Sigmoid colon (tissue), 7 donors: Measurements from ENCODE around the gene RIOK1. TPM values are rescaled to one million over a fixed set of nuclear protein-coding genes. Genes with fewer than 3 reads are reported as not detected.
A peak's percentile ranks its signal among the peaks of the same experiment; 100 is the strongest.

Experiments
- DNase-seq: peaks from one replicate; pipeline ENCODE4 v3.0.0-alpha.2; 2019
- H3K27ac ChIP-seq, 4 donors: fragments of 200-600 bp; sonication (generic); one replicate each; pipeline ENCODE4 v1.5.1; 2016 to 2019; ENCODE audit warnings: mild to moderate bottlenecking in 1 of 4
- H3K27me3 ChIP-seq, 3 donors: fragments of 200-600 bp; sonication (generic); one replicate each; pipeline ENCODE4 v1.5.1; 2019; ENCODE audit warnings: mild to moderate bottlenecking in 1 of 3
- H3K36me3 ChIP-seq, 4 donors: fragments of 200-600 bp; sonication (generic); one replicate each; pipeline ENCODE4 v1.5.1; 2016 to 2019
- H3K4me1 ChIP-seq, 4 donors: fragments of 200-600 bp; sonication (generic); one replicate each; pipeline ENCODE4 v1.5.1; 2017 to 2019
- H3K4me3 ChIP-seq, 4 donors: fragments of 200-600 bp; sonication (generic); one replicate each; pipeline ENCODE4 v1.5.1; 2017 to 2019; ENCODE audit warnings: mild to moderate bottlenecking in 2 of 4, moderate library complexity in 1 of 4
- H3K9me3 ChIP-seq, 4 donors: fragments of 200-600 bp in 3 of 4; sonication (generic) in 3 of 4; one replicate each; pipeline versions ENCODE4 v1.5.1 to v1.6.1; 2013 to 2019
- CTCF ChIP-seq, 4 experiments: fragments of 450-650 bp in 3 of 4; fragments of 200-600 bp in 1 of 4; IDR thresholded peaks; one replicate each; pipeline ENCODE4 v1.5.1; 2016 to 2019; ENCODE audit warnings: antibody characterized with exemption in 4 of 4, mild to moderate bottlenecking in 3 of 4, moderate library complexity in 2 of 4
- EP300 ChIP-seq, 4 donors: sonication (generic); formaldehyde crosslinking; IDR thresholded peaks; one replicate each; pipeline ENCODE4 v1.6.1; 2017; ENCODE audit warnings: antibody characterized with exemption in 4 of 4
- POLR2A ChIP-seq, 2 donors: fragments of 450-650 bp; IDR thresholded peaks; one replicate each; pipeline ENCODE4 v1.6.1; 2016; ENCODE audit warnings: antibody characterized with exemption in 2 of 2, mild to moderate bottlenecking in 2 of 2, moderate library complexity in 2 of 2
- POLR2AphosphoS5 ChIP-seq, 4 donors: sonication (generic); formaldehyde crosslinking; IDR thresholded peaks; one replicate each; pipeline ENCODE4 v1.6.1; 2017; ENCODE audit warnings: antibody characterized with exemption in 4 of 4
- WGBS, 2 donors: extraction: QIAGEN DNeasy Blood & Tissue Kit; methylation state at CpG; one replicate each; pipeline ENCODE4 v1.1.7; 2013; 5-methylcytosine and 5-hydroxymethylcytosine counted together
- intact Hi-C: fragments of 100-400 bp; cut with DNase I; formaldehyde crosslinking; loops from one replicate; pipeline ENCODE4 v1.15.1; 2023
- polyA plus RNA-seq, 3 donors: library from polyadenylated mRNA; stranded (reverse); fragments of 200-250 nt; gene quantifications; one replicate each; pipeline ENCODE4 v1.2.3, GENCODE V29; 2013
- total RNA-seq, 4 donors: library from RNA; depleted of rRNA; stranded (reverse); fragments of >200 nt; gene quantifications; one replicate each; pipeline ENCODE4 v1.1.0, GENCODE V29; 2016
- donor health status: healthy with polysubstance abuse.
- donor health status: Bipolar disorder and iron deficiency.
- donor health status: healthy.

Gene RIOK1
- total and polyA plus RNA-seq, 7 donors, result 10.2 to 16.9 (median 15.3) TPM

GRCh38 chr6:7381092-7381491 lies 8.5 kb upstream of the RIOK1 start:
- no peak overlapping the region for H3K4me3 ChIP-seq
- no peak overlapping the region for H3K27ac ChIP-seq
- no peak for DNase-seq
- TF ChIP-seq EP300 (IDR thresholded peaks at IDR 0.05), result no peak
- no peak for TF ChIP-seq POLR2A (IDR thresholded peaks at IDR 0.05)
- no peak for TF ChIP-seq CTCF (IDR thresholded peaks at IDR 0.05)
- TF ChIP-seq POLR2AphosphoS5 (IDR thresholded peaks at IDR 0.05), result no peak
- 76 to 84% methylated on average over 1 of the region's 1 CpG for WGBS, 2 donors
- no peaks in the 10 kb centered on the region for H3K9me3 ChIP-seq
- no peaks in the 10 kb centered on the region for H3K36me3 ChIP-seq
- H3K4me1 ChIP-seq, result no peaks in the 10 kb centered on the region
- H3K27me3 ChIP-seq, result peaks cover 0 to 3% (median 0%) of the 10 kb centered on the region in 3 donors
- intact Hi-C loops, result no loop called here

GRCh38 chr6:7389162-7389450 lies 502 bp upstream of the RIOK1 start:
- 0% methylated on average over 11 of the region's 11 CpGs for WGBS, 2 donors
- H3K4me3 ChIP-seq, result peak overlapping the region; percentile 50 to 77 (median 67)
- peaks cover 0 to 17% (median 0%) of the 10 kb centered on the region in 4 donors for H3K36me3 ChIP-seq
- TF ChIP-seq EP300 (IDR thresholded peaks at IDR 0.05), result no peak
- no peak for TF ChIP-seq POLR2A (IDR thresholded peaks at IDR 0.05)
- no peak for TF ChIP-seq POLR2AphosphoS5 (IDR thresholded peaks at IDR 0.05)
- no peak for TF ChIP-seq CTCF (IDR thresholded peaks at IDR 0.05)
- H3K4me1 ChIP-seq, result peaks cover 0 to 29% (median 22%) of the 10 kb centered on the region in 4 donors
- H3K9me3 ChIP-seq, result no peaks in the 10 kb centered on the region
- peak overlapping the region; percentile 87 to 93 (median 91) for H3K27ac ChIP-seq
- intact Hi-C loops, result loop anchor here (2.0 to 5.0 kb wide), 2 partner anchors 76 to 203 kb away; partner anchors contain the start of genes SNRNP48 and SSR1
- peak; percentile 86 for DNase-seq
- no peaks in the 10 kb centered on the region for H3K27me3 ChIP-seq

DNA sequence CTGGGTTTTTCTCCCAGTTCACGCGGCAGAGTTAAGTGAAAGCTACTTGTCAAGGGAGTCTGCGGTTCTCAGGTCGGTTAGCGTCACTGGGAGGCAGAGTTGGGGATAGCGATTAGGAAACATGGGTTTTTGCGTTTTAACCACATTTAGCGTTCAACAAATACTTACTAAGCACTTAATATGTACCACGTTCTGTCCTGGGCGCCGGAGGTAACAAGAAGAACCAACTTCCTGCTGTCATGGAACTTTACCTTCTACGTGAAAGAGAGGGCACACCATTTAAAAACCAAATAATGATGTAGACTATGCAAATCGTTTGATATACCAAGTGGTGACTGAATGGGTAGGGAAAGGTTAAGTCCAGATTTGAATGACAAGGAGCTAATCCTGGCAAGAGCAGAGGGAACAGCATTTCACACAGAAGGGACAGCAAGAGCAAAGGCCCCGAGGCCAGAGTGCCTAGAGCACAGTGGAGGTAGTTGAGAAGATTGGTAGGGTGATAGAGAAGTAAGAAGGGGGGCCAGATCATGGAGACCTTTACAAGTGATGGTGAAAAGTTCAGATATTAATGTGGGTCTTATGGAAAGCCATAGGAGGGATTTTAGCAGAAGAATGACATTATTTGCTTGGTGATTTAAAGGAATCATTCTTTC lies 744 bp downstream of the RIOK1 start:
- peak overlapping the region; percentile 50 to 77 (median 67) for H3K4me3 ChIP-seq
- peaks cover 0 to 29% (median 3%) of the 10 kb centered on the region in 4 donors for H3K36me3 ChIP-seq
- no peak for DNase-seq
- H3K27me3 ChIP-seq, result no peaks in the 10 kb centered on the region
- H3K9me3 ChIP-seq, result no peaks in the 10 kb centered on the region
- 1 to 3% methylated on average over 14 of the region's 14 CpGs for WGBS, 2 donors
- TF ChIP-seq CTCF (IDR thresholded peaks at IDR 0.05), result no peak
- TF ChIP-seq POLR2AphosphoS5 (IDR thresholded peaks at IDR 0.05), result no peak
- H3K4me1 ChIP-seq, result peaks cover 0 to 29% (median 22%) of the 10 kb centered on the region in 4 donors
- intact Hi-C loops, result no loop called here
- peak overlapping the region; percentile 87 to 93 (median 91) for H3K27ac ChIP-seq

DNA sequence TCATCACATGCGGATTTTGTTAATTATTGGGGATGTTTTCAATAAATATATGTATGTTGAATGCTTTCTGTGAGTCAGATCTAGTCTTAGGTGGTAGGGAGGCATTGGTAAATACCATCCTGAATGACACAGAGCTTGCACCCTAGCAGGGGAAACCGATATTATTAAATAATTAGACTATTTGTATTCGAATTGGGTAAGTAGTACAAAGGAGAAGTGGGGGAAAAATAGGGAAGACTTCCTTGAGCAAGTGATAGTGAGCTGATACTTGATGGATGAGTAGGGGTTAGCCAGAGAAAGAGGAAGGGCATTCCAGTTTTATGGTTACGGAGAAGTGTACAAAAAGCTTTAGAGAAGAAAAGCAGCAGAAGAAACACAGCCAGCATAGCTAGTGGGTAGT lies 1.5 kb downstream of the RIOK1 start:
- TF ChIP-seq POLR2AphosphoS5 (IDR thresholded peaks at IDR 0.05) (no peak), POLR2A (IDR thresholded peaks at IDR 0.05) (no peak), CTCF (IDR thresholded peaks at IDR 0.05) (no peak), EP300 (IDR thresholded peaks at IDR 0.05) (no peak)
- intact Hi-C loops, result no loop called here
- no peaks in the 10 kb centered on the region for H3K9me3 ChIP-seq
- no peak for DNase-seq
- H3K4me3 ChIP-seq, result peak overlapping the region in 1 of 4 donors; percentile 64
- peaks cover 0 to 37% (median 4%) of the 10 kb centered on the region in 4 donors for H3K36me3 ChIP-seq
- H3K27ac ChIP-seq, result no peak overlapping the region
- peaks cover 0 to 29% (median 22%) of the 10 kb centered on the region in 4 donors for H3K4me1 ChIP-seq
- H3K27me3 ChIP-seq, result no peaks in the 10 kb centered on the region
- 78 to 87% methylated on average over 4 of the region's 4 CpGs for WGBS, 2 donors

GRCh38 chr6:7392402-7392801 lies 2.8 kb downstream of the RIOK1 start:
- H3K9me3 ChIP-seq, result no peaks in the 10 kb centered on the region
- 85 to 90% methylated on average over 6 of the region's 6 CpGs for WGBS, 2 donors
- no peak overlapping the region for H3K27ac ChIP-seq
- no peak overlapping the region for H3K4me3 ChIP-seq
- intact Hi-C loops, result no loop called here
- peaks cover 0 to 50% (median 4%) of the 10 kb centered on the region in 4 donors for H3K36me3 ChIP-seq
- no peak for DNase-seq
- H3K4me1 ChIP-seq, result peaks cover 0 to 29% (median 22%) of the 10 kb centered on the region in 4 donors
- TF ChIP-seq POLR2A (IDR thresholded peaks at IDR 0.05) (no peak), CTCF (IDR thresholded peaks at IDR 0.05) (no peak), EP300 (IDR thresholded peaks at IDR 0.05) (no peak), POLR2AphosphoS5 (IDR thresholded peaks at IDR 0.05) (no peak)
- no peaks in the 10 kb centered on the region for H3K27me3 ChIP-seq
